Lower leg skin (tissue), 4 donors: ENCODE measurements around the gene RUSF1. TPM values are rescaled to one million over a fixed set of nuclear protein-coding genes. Genes with fewer than 3 reads are reported as not detected.
"Not testable (repeated sequence)": the region's sequence is repeated elsewhere in the genome, so short reads cannot be mapped to it uniquely, and the experiment has no call there.

Experiments
- DNase-seq, 2 donors: peaks; one replicate each; pipeline ENCODE4 v3.0.0-alpha.2; 2019; ENCODE audit warnings: low spot score in 2 of 2
- H3K4me3 ChIP-seq: fragments of 200-600 bp; sonication (generic); 2 replicates; pipeline ENCODE4 v1.5.1; 2017; ENCODE audit warnings: mild to moderate bottlenecking, low read depth; ENCODE audit not compliant: poor library complexity, severe bottlenecking
- CTCF ChIP-seq, 3 donors: fragments of 450-650 bp; IDR thresholded peaks; one replicate each; pipeline ENCODE4 v1.5.1; 2016; ENCODE audit warnings: antibody characterized with exemption in 3 of 3, mild to moderate bottlenecking in 3 of 3, moderate library complexity in 2 of 3
- POLR2A ChIP-seq, 2 donors: fragments of 450-650 bp; IDR thresholded peaks; one replicate each; pipeline ENCODE4 v1.6.1; 2016 to 2017; ENCODE audit warnings: antibody characterized with exemption in 2 of 2, mild to moderate bottlenecking in 1 of 2, moderate library complexity in 1 of 2
- WGBS, 2 donors: methylation state at CpG; one replicate each; pipeline ENCODE4 v1.1.5; 2018; 5-methylcytosine and 5-hydroxymethylcytosine counted together
- intact Hi-C: fragments of 100-400 bp; cut with DNase I; formaldehyde crosslinking; loops from one replicate; pipeline ENCODE4 v1.15.0; 2023; ENCODE audit warnings: low total_unique reads
- total RNA-seq, 4 donors: library from RNA; depleted of rRNA; stranded (reverse); fragments of >200 nt; gene quantifications; one replicate each; pipeline ENCODE4 v1.1.0, GENCODE V29; 2016

The RUSF1 gene
- total RNA-seq, result 10 to 100 TPM; 50.5 to 56.4 (median 52.7) TPM

GRCh38 chr16:31507929-31508705 lies at the start of gene RUSF1:
RUSF1 (minus strand) TSS chr16:31508391; CDS start chr16:31508373, 18 bp downstream.
- intact Hi-C loops, result no loop called here
- DNase-seq, result peak; percentile 87 to 98
- TF ChIP-seq POLR2A (IDR thresholded peaks at IDR 0.05) (peak in 1 of 2 donors; percentile 40), CTCF (IDR thresholded peaks at IDR 0.05) (no peak)
- peak within 1 kb of the TSS; percentile 95 for H3K4me3 ChIP-seq
- WGBS, 2 donors, result 0% methylated on average over 33 to 34 of the region's 65 CpGs

- no peak for TF ChIP-seq CTCF (IDR thresholded peaks at IDR 0.05)
- TF ChIP-seq POLR2A (IDR thresholded peaks at IDR 0.05), result no peak
- H3K4me3 ChIP-seq, result no peak overlapping the region
- 88 to 96% methylated on average over 4 of the region's 4 CpGs for WGBS, 2 donors
- DNase-seq, result no peak
- intact Hi-C loops, result no loop called here
Observed at GRCh38 chr16:31542763-31543162, 34.6 kb upstream of the RUSF1 start.

- H3K4me3 ChIP-seq, intact Hi-C loops, DNase-seq: not testable (repeated sequence)
- WGBS, 2 donors, result 65 to 78% methylated on average over 4 of the region's 4 CpGs
Observed at GRCh38 chr16:31539762-31540161, 31.6 kb upstream of the RUSF1 start.

- intact Hi-C loops, H3K4me3 ChIP-seq, DNase-seq: not testable (repeated sequence)
- WGBS, 2 donors, result 66 to 71% methylated on average over 7 of the region's 7 CpGs
Observed at GRCh38 chr16:31538243-31538598, 30.0 kb upstream of the RUSF1 start.

GRCh38 chr16:31537362-31538242 lies 29.4 kb upstream of the RUSF1 start:
- intact Hi-C loops, result no loop called here
- TF ChIP-seq CTCF (IDR thresholded peaks at IDR 0.05) (no peak), POLR2A (IDR thresholded peaks at IDR 0.05) (no peak)
- no peak overlapping the region for H3K4me3 ChIP-seq
- DNase-seq, result peak in 1 of 2 donors; percentile 85
- 10 to 16% methylated on average over 18 to 49 of the region's 57 CpGs for WGBS, 2 donors

- no peak overlapping the region for H3K4me3 ChIP-seq
- TF ChIP-seq POLR2A (IDR thresholded peaks at IDR 0.05) (no peak), CTCF (IDR thresholded peaks at IDR 0.05) (no peak)
- DNase-seq, result no peak
- WGBS, 2 donors, result 76 to 82% methylated on average over 21 of the region's 21 CpGs
- intact Hi-C loops, result no loop called here
Observed at GRCh38 chr16:31536804-31537361, 28.7 kb upstream of the RUSF1 start.
